HL-60 (cell line): ENCODE data around the gene DDX28.
A peak's percentile ranks its signal among the peaks of the same experiment; 100 is the strongest.
"Not testable (repeated sequence)": the region's sequence is repeated elsewhere in the genome, so short reads cannot be mapped to it uniquely, and the experiment has no call there.

Experiments
- DNase-seq, 2 experiments: peaks; one replicate each; pipeline ENCODE4 v3.0.0-alpha.2; 2010 to 2020; ENCODE audit warnings: low read depth in 1 of 2, low spot score in 1 of 2
- H3K27ac ChIP-seq: fragments of 250-450 bp; sonication (Bioruptor Pico); replicated peaks from 2 replicates; pipeline ENCODE4 v1.5.1; 2020; ENCODE audit warnings: mild to moderate bottlenecking, moderate library complexity
- H3K27me3 ChIP-seq: fragments of 250-450 bp; sonication (Bioruptor Pico); 2 replicates; pipeline ENCODE4 v1.5.1; 2021; ENCODE audit warnings: mild to moderate bottlenecking, moderate library complexity; ENCODE audit not compliant: insufficient read depth, poor library complexity, severe bottlenecking
- H3K4me3 ChIP-seq: replicated peaks from 2 replicates; pipeline ENCODE4 v1.5.1; 2011; ENCODE audit warnings: mild to moderate bottlenecking, control low read depth, low read length; ENCODE audit not compliant: insufficient read depth
- GABPA ChIP-seq: IDR thresholded peaks from 2 replicates; pipeline ENCODE4 v1.6.1; 2012; ENCODE audit warnings: low read depth
- POLR2AphosphoS5 ChIP-seq: IDR thresholded peaks from 2 replicates; pipeline ENCODE4 v1.6.1; 2012; ENCODE audit warnings: low read depth
- SPI1 ChIP-seq: IDR thresholded peaks from 2 replicates; pipeline ENCODE4 v1.6.1; 2012; ENCODE audit warnings: low read depth, mild to moderate bottlenecking, borderline replicate concordance
- TF ChIP-seq, protein P1 (sequence below): IDR thresholded peaks from one replicate; pipeline ENCODE4 v1.5.1; 2011; ENCODE audit warnings: low read length, control low read depth, inconsistent platforms; ENCODE audit not compliant: insufficient read depth
- TF ChIP-seq, protein P2 (sequence below): IDR thresholded peaks from 2 replicates; pipeline ENCODE4 v1.6.1; 2012; ENCODE audit warnings: low read depth; ENCODE audit not compliant: insufficient replicate concordance

Gene DDX28

DNA sequence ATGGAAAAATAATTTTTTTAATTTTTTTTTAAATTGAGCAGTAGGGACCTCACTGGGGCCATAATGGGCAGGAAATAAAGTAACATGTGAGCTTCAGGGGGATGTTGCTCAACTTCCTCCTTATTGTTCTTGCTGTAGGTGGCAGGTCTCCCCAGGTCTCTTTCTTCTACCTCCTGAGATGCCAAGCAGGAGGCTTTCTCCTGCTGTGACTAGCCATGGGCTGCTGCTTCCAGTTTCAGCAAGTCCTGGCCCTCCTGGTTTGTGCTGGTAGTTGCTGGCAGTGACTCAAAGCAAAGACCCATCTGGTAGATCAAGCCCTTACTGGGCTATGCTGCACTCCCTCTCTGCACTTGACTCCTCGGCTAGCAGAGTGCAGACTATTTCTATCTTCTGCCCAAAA lies 9.6 kb downstream of the DDX28 start:
- DNase-seq = peak; percentile 68 to 85
- no peak overlapping the region for H3K4me3 ChIP-seq
- H3K27ac ChIP-seq = peak overlapping the region; percentile 77
- no peaks in the 10 kb centered on the region for H3K27me3 ChIP-seq
- TF ChIP-seq POLR2AphosphoS5 (0 out of 2 replicates have a peak, but pooled peaks have one; percentile 43), GABPA (peak; percentile 43; the same call in 1 of the 2 replicates)
- TF ChIP-seq, protein P1, sequence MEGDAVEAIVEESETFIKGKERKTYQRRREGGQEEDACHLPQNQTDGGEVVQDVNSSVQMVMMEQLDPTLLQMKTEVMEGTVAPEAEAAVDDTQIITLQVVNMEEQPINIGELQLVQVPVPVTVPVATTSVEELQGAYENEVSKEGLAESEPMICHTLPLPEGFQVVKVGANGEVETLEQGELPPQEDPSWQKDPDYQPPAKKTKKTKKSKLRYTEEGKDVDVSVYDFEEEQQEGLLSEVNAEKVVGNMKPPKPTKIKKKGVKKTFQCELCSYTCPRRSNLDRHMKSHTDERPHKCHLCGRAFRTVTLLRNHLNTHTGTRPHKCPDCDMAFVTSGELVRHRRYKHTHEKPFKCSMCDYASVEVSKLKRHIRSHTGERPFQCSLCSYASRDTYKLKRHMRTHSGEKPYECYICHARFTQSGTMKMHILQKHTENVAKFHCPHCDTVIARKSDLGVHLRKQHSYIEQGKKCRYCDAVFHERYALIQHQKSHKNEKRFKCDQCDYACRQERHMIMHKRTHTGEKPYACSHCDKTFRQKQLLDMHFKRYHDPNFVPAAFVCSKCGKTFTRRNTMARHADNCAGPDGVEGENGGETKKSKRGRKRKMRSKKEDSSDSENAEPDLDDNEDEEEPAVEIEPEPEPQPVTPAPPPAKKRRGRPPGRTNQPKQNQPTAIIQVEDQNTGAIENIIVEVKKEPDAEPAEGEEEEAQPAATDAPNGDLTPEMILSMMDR = no peak

DNA sequence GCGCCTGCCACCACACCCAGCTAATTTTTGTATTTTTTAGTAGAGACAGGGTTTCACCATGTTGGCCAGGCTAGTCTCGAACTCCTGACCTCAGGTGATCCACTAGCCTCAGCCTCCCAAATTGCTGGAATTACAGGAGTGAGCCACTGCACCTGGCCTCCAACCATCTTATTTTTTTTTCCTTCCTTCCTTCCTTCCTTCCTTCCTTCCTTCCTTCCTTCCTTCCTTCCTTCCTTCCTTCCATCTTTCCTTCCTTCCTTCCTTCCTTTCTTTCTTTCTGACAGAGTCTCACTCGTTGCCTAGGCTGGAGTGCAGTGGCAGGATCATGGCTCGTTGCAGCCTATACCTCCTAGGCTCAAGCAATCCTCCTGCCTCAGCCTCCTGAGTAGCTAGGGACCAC lies 13.2 kb downstream of the DDX28 start:
- H3K27me3 ChIP-seq, H3K4me3 ChIP-seq, DNase-seq, H3K27ac ChIP-seq: not testable (repeated sequence)

DNA sequence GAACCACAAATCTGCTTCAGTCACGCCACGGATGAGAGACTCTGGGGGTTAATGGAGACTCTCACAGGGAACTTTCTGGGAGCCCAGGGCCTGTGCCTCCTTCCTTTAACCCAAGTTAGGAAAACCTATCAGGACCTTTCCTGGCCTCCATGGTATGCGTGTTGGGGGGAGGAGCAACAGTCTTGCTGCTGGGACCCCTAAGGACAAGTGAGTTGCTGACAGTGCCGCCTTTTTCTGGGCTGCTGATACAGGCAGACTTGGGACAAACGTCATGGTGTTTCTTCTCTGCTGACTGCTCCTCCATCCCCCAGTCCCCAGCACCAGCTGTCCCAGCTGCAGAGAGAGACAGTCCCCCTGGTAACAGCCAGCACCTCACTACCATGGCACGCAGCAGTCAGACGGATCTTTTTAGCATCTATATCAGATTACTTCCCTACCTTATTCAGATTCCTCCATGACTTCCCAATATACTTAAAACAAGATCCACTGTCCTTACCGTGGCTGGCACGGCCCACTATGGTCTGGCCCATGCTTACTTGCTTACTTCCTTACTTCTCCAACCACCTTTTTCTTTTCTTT lies 13.8 kb downstream of the DDX28 start:
- TF ChIP-seq, protein P1 = no peak
- TF ChIP-seq POLR2AphosphoS5 = no peak
- TF ChIP-seq SPI1 = no peak
- no peak for TF ChIP-seq GABPA
- TF ChIP-seq, protein P2, sequence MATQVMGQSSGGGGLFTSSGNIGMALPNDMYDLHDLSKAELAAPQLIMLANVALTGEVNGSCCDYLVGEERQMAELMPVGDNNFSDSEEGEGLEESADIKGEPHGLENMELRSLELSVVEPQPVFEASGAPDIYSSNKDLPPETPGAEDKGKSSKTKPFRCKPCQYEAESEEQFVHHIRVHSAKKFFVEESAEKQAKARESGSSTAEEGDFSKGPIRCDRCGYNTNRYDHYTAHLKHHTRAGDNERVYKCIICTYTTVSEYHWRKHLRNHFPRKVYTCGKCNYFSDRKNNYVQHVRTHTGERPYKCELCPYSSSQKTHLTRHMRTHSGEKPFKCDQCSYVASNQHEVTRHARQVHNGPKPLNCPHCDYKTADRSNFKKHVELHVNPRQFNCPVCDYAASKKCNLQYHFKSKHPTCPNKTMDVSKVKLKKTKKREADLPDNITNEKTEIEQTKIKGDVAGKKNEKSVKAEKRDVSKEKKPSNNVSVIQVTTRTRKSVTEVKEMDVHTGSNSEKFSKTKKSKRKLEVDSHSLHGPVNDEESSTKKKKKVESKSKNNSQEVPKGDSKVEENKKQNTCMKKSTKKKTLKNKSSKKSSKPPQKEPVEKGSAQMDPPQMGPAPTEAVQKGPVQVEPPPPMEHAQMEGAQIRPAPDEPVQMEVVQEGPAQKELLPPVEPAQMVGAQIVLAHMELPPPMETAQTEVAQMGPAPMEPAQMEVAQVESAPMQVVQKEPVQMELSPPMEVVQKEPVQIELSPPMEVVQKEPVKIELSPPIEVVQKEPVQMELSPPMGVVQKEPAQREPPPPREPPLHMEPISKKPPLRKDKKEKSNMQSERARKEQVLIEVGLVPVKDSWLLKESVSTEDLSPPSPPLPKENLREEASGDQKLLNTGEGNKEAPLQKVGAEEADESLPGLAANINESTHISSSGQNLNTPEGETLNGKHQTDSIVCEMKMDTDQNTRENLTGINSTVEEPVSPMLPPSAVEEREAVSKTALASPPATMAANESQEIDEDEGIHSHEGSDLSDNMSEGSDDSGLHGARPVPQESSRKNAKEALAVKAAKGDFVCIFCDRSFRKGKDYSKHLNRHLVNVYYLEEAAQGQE = no peak
- H3K27me3 ChIP-seq = no peaks in the 10 kb centered on the region
- no peak overlapping the region for H3K4me3 ChIP-seq
- DNase-seq = no peak
- no peak overlapping the region for H3K27ac ChIP-seq

DNA sequence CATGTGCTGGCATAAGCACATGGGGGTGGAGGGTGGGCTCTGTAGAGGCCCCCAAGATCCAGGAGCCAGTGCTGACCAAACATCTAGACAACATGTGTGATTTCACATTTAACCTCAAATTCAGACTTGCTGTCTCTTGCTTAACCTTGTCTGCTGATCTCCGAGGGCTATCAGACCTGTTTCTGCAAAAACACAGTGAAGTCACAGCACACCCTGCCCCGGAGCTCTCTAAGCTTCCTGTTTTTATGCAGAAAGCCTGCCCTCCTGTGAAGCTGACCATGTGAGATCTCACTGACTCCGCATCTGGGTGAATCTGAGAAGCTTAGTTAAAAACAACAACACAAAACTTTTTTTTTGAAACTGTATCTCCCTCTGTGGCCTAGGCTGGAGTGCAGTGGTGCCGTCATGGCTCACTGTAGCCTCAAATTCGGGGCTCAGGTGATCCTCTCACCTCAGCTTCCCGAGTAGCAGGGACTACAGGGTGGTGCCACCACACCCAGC lies 17.2 kb downstream of the DDX28 start:
- H3K27ac ChIP-seq = peak overlapping the region; percentile 79
- H3K4me3 ChIP-seq = no peak overlapping the region
- DNase-seq = peak in 1 of 2 experiments; percentile 96
- no peaks in the 10 kb centered on the region for H3K27me3 ChIP-seq
- TF ChIP-seq GABPA (no peak), POLR2AphosphoS5 (peak; percentile 17; the same call in 1 of the 2 replicates), SPI1 (peak; percentile 55; the same call in 1 of the 2 replicates)
- TF ChIP-seq, protein P2 = no peak

DNA sequence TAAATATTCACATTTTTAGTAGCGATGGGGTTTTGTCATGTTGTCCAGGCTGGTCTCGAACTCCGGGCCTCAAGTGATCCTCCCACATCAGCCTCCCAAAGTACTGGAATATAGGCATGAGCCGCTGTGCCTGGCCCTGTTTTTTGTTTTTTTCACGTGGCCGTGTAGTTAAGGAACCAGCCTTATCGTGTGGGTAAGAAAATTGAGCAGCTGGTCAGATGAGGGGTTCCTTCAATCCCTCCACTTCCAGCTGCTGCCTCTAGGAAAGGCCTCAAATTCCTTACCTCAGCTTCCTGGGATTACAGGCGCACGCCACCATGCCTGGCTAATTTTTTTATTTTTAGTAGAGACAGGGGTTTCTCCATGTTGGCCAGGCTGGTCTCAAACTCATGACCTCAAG lies 17.8 kb downstream of the DDX28 start:
- no peak overlapping the region for H3K4me3 ChIP-seq
- TF ChIP-seq, protein P2 = no peak
- TF ChIP-seq GABPA (no peak), SPI1 (no peak), POLR2AphosphoS5 (no peak)
- TF ChIP-seq, protein P1 = no peak
- H3K27ac ChIP-seq = peak overlapping the region; percentile 79
- DNase-seq = peak in 1 of 2 experiments; percentile 19
- H3K27me3 ChIP-seq = no peaks in the 10 kb centered on the region
